Measurements from ENCODE around the gene ABLIM3.

GRCh38 chr5:149265068-149265465, 123.8 kb downstream of the ABLIM3 start:
- TF ChIP-seq USF1 (IDR thresholded peaks at IDR 0.05), result no peak
- no peak for TF ChIP-seq EP300 (IDR thresholded peaks at IDR 0.05; ENCODE audit: borderline replicate concordance)
- TF ChIP-seq RAD21 (IDR thresholded peaks at IDR 0.05; ENCODE audit: low read depth), result no peak
- TF ChIP-seq REST (IDR thresholded peaks at IDR 0.05; ENCODE audit: low read depth), result no peak
- no peak for TF ChIP-seq ZBTB7A (IDR thresholded peaks at IDR 0.05; ENCODE audit: low read depth)
- no peak for TF ChIP-seq MAX (IDR thresholded peaks at IDR 0.05)
- TF ChIP-seq YY1 (IDR thresholded peaks at IDR 0.05; ENCODE audit: low read depth), result no peak
- TF ChIP-seq TEAD4 (IDR thresholded peaks at IDR 0.05), result no peak
- no peak for TF ChIP-seq CREB1 (IDR thresholded peaks at IDR 0.05; ENCODE audit: low read depth)
- TF ChIP-seq TCF12 (IDR thresholded peaks at IDR 0.05; ENCODE audit: low read depth), result no peak
- no peak for TF ChIP-seq EGR1 (IDR thresholded peaks at IDR 0.05)
- TF ChIP-seq FOXM1 (IDR thresholded peaks at IDR 0.05; ENCODE audit: borderline replicate concordance, low read depth), result no peak
